GM06990 (cell line): Measurements from ENCODE around the gene SUCO.

Experiments used
- DNase-seq: peaks from one replicate; pipeline ENCODE4 v3.0.0-alpha.2; 2011; ENCODE audit not compliant: insufficient read length; ENCODE audit errors: extremely low read depth
- H3K27me3 ChIP-seq: replicated peaks from 2 replicates; pipeline ENCODE4 v1.6.0; 2011; ENCODE audit warnings: low read length; ENCODE audit not compliant: control insufficient read depth, insufficient read depth
- H3K36me3 ChIP-seq: 2 replicates; pipeline ENCODE4 v1.5.1; 2011; ENCODE audit warnings: low read length; ENCODE audit not compliant: control insufficient read depth, insufficient read depth
- H3K4me3 ChIP-seq: replicated peaks from 2 replicates; pipeline ENCODE4 v1.5.1; 2011; ENCODE audit warnings: low read depth, mild to moderate bottlenecking, control low read depth, low read length
- CTCF ChIP-seq: IDR thresholded peaks from 2 replicates; pipeline ENCODE4 v1.5.1; 2011; ENCODE audit warnings: low read length, control low read depth, mild to moderate bottlenecking, inconsistent platforms; ENCODE audit not compliant: insufficient read depth, poor library complexity, severe bottlenecking

Gene SUCO

DNA sequence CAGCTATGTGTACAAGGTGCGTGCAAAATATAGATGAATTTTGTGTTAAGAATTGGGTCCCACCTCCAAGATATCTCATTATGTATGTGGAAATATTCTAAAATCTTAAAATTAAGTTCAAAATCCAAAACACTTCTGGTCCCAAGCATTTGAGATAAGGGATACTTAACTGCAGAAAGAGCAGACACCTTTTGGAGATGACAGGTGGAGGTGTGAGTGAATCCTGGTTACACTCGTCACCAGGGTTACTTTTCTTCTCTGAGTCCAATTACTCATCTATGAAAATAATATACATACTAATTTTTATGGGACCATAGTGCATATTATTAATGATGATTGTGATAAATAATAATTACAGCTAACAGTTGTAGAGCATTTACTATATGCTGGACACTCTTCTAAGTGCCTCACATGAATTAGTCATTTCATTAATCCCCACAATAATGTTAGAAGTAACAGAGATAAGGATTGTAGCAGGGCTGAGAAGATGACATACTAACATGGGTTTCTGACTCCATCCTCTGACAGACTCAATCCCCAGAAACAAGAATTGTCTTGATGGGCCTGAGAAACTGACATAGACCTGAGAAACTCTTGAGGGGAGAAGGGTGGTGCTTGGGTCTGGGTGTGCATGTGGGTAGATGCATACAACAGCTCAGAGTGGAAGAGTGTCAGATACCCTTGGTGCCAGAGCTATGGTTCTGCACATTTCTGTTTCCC lies 117.7 kb downstream of the SUCO start:
- Histone ChIP-seq H3K27me3 (no peaks in the 10 kb centered on the region; the same call in 1 of the 2 replicates), H3K4me3 (no peak overlapping the region), H3K36me3 (no peaks in the 10 kb centered on the region)
- no peak for TF ChIP-seq CTCF
- DNase-seq, result no peak

- Histone ChIP-seq H3K36me3 (no peaks in the 10 kb centered on the region), H3K27me3 (no peaks in the 10 kb centered on the region; the same call in 1 of the 2 replicates), H3K4me3 (no peak overlapping the region)
- TF ChIP-seq CTCF, result no peak
- DNase-seq, result no peak
Observed at GRCh38 chr1:172653015-172653709, 120.2 kb downstream of the SUCO start.

- TF ChIP-seq CTCF, result no peak
- H3K4me3 ChIP-seq, result no peak overlapping the region
- no peak for DNase-seq
- no peaks in the 10 kb centered on the region for H3K36me3 ChIP-seq
- no peaks in the 10 kb centered on the region; the same call in 1 of the 2 replicates for H3K27me3 ChIP-seq
Observed at GRCh38 chr1:172654535-172654934, 121.6 kb downstream of the SUCO start.

- DNase-seq, result no peak
- no peaks in the 10 kb centered on the region; the same call in 1 of the 2 replicates for H3K27me3 ChIP-seq
- no peak for TF ChIP-seq CTCF
- H3K4me3 ChIP-seq, result no peak overlapping the region
- H3K36me3 ChIP-seq, result no peaks in the 10 kb centered on the region
Observed at GRCh38 chr1:172656576-172656975, 123.6 kb downstream of the SUCO start.

GRCh38 chr1:172657586-172657985 lies 124.6 kb downstream of the SUCO start:
- no peak overlapping the region for H3K4me3 ChIP-seq
- no peak for DNase-seq
- H3K27me3 ChIP-seq, result no peaks in the 10 kb centered on the region; the same call in 1 of the 2 replicates
- no peaks in the 10 kb centered on the region for H3K36me3 ChIP-seq
- TF ChIP-seq CTCF, result no peak
